GM21526 (cell line): ENCODE data around the gene PCSK9.

Experiments
- ATAC-seq: cut with Tn5 transposase; IDR thresholded peaks from one replicate; pipeline ENCODE4 v1.9.1; 2021; ENCODE audit warnings: moderate library complexity; ENCODE audit not compliant: unreplicated experiment, low FRiP score

The PCSK9 gene

GRCh38 chr1:55039342-55040082, at the start of gene PCSK9:
Gene PCSK9, plus strand, starts transcription at chr1:55039548. Its CDS starts 290 bp downstream, at chr1:55039838.
- no peak for ATAC-seq

- ATAC-seq = no peak
Observed at GRCh38 chr1:54989968-54990810, 49.2 kb upstream of the PCSK9 start.

- no peak for ATAC-seq
Observed at GRCh38 chr1:54990916-54991315, 48.4 kb upstream of the PCSK9 start.

GRCh38 chr1:54991939-54992338, 47.4 kb upstream of the PCSK9 start:
- ATAC-seq = no peak

- ATAC-seq = no peak
Observed at GRCh38 chr1:54993140-54993539, 46.2 kb upstream of the PCSK9 start.

GRCh38 chr1:54994355-54994990, 44.9 kb upstream of the PCSK9 start:
- ATAC-seq = no peak

- ATAC-seq = no peak
Observed at GRCh38 chr1:54995013-54995760, 44.2 kb upstream of the PCSK9 start.

GRCh38 chr1:54995835-54996234, 43.5 kb upstream of the PCSK9 start:
- ATAC-seq = no peak

GRCh38 chr1:54996359-54996868, 42.9 kb upstream of the PCSK9 start:
- ATAC-seq = peak; percentile 75

GRCh38 chr1:54996869-54997710, 42.3 kb upstream of the PCSK9 start:
- ATAC-seq = no peak

- ATAC-seq = no peak
Observed at GRCh38 chr1:54997711-54997986, 41.7 kb upstream of the PCSK9 start.

GRCh38 chr1:54998100-54998499, 41.2 kb upstream of the PCSK9 start:
- ATAC-seq = no peak

- no peak for ATAC-seq
Observed at GRCh38 chr1:54998677-54999076, 40.7 kb upstream of the PCSK9 start, which contains the start of gene BSND. Gene BSND, plus strand, starts transcription at chr1:54998933. Its CDS starts 254 bp downstream, at chr1:54999187.

GRCh38 chr1:55000110-55001085, 39.0 kb upstream of the PCSK9 start:
- ATAC-seq = no peak

GRCh38 chr1:55001311-55001710, 38.0 kb upstream of the PCSK9 start:
- no peak for ATAC-seq

- ATAC-seq = no peak
Observed at GRCh38 chr1:55002686-55003085, 36.7 kb upstream of the PCSK9 start.

GRCh38 chr1:55005351-55006140, 33.8 kb upstream of the PCSK9 start:
- ATAC-seq = no peak

GRCh38 chr1:55006931-55007330, 32.4 kb upstream of the PCSK9 start:
- ATAC-seq = no peak
